ENCODE measurements around the gene INO80C.
"Not testable (repeated sequence)": the region's sequence is repeated elsewhere in the genome, so short reads cannot be mapped to it uniquely, and the experiment has no call there.

DNA sequence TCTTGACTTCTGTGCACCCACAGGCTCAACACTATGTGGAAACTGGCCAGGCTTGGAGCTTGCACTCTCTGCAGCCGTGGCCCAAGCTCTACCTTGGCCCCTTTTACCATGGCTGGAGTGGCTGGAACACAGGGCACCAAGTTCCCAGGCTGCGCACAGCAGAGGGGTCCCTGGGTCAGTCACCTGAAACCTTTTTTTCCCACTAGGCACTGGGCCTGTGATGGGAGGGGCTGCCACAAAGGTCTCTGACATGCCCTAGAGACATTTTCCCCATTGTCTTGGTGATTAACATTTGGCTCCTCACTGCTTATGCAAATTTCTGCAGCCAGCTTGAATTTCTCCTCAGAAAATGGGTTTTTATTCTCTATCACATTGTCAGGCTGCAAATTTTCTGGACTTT, 9.4 kb downstream of the INO80C start:
- TF ChIP-seq, protein P1, sequence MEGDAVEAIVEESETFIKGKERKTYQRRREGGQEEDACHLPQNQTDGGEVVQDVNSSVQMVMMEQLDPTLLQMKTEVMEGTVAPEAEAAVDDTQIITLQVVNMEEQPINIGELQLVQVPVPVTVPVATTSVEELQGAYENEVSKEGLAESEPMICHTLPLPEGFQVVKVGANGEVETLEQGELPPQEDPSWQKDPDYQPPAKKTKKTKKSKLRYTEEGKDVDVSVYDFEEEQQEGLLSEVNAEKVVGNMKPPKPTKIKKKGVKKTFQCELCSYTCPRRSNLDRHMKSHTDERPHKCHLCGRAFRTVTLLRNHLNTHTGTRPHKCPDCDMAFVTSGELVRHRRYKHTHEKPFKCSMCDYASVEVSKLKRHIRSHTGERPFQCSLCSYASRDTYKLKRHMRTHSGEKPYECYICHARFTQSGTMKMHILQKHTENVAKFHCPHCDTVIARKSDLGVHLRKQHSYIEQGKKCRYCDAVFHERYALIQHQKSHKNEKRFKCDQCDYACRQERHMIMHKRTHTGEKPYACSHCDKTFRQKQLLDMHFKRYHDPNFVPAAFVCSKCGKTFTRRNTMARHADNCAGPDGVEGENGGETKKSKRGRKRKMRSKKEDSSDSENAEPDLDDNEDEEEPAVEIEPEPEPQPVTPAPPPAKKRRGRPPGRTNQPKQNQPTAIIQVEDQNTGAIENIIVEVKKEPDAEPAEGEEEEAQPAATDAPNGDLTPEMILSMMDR (IDR thresholded peaks at IDR 0.05) = not testable (repeated sequence)
- not testable (repeated sequence) for TF ChIP-seq EP300 (IDR thresholded peaks at IDR 0.05)

Data from sigmoid colon (tissue), 4 donors.